ENCODE measurements around the gene VAC14.

DNA sequence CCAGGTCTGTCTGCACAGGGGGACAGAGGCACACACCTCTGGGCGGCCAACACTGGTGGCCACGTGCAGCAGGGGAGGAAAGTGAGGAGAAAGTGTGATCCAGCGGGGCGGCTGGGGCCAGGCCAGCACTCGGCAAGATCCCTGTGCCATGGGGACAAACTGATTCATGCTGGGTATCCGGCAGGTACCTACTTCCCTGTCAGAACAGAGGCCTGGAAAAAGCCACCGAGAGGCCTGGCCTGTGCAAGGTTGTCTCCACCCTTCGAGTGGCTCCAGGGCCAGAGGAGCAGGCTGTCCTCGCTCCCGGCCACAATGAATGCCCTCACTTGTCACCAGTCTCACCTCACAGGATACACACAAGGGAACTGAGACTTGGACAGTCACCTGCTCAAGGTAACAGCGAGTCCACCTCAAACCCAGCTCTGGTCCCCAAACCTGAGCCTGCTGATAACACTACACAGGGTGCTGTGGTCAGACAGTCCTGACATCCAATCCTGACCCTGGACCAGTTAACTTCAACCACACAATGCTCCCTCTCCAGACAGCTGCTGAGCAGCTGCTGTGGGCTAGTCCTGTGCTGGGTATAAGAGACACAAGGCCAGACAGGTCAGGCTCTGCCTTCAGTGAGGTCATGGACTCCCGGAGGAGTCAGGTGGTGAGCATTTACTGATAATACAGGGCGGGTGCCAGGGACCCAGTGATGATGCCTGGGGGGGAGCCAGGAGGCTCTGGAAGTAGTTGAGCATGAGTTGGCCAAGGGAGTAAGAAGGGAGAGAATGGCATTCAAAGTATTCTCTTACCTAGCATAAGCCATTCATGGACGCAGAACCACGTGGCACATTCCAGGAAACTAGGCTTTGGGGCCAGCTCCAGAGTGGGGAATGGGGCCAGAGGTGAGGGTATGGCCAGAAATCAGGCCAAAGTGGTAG, 53.0 kb downstream of the VAC14 start:
- TF ChIP-seq, protein P1, sequence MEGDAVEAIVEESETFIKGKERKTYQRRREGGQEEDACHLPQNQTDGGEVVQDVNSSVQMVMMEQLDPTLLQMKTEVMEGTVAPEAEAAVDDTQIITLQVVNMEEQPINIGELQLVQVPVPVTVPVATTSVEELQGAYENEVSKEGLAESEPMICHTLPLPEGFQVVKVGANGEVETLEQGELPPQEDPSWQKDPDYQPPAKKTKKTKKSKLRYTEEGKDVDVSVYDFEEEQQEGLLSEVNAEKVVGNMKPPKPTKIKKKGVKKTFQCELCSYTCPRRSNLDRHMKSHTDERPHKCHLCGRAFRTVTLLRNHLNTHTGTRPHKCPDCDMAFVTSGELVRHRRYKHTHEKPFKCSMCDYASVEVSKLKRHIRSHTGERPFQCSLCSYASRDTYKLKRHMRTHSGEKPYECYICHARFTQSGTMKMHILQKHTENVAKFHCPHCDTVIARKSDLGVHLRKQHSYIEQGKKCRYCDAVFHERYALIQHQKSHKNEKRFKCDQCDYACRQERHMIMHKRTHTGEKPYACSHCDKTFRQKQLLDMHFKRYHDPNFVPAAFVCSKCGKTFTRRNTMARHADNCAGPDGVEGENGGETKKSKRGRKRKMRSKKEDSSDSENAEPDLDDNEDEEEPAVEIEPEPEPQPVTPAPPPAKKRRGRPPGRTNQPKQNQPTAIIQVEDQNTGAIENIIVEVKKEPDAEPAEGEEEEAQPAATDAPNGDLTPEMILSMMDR (IDR thresholded peaks at IDR 0.05), result no peak
- no peak for TF ChIP-seq ZFX (IDR thresholded peaks at IDR 0.05; ENCODE audit: borderline replicate concordance)
